IPS-11a (cell line): ENCODE data around the gene DHX57.

Source experiments
- H3K4me3 ChIP-seq: one replicate; pipeline ENCODE4 v1.5.1; 2013; ENCODE audit warnings: low read depth, low read length, control low read depth

The DHX57 gene

DNA sequence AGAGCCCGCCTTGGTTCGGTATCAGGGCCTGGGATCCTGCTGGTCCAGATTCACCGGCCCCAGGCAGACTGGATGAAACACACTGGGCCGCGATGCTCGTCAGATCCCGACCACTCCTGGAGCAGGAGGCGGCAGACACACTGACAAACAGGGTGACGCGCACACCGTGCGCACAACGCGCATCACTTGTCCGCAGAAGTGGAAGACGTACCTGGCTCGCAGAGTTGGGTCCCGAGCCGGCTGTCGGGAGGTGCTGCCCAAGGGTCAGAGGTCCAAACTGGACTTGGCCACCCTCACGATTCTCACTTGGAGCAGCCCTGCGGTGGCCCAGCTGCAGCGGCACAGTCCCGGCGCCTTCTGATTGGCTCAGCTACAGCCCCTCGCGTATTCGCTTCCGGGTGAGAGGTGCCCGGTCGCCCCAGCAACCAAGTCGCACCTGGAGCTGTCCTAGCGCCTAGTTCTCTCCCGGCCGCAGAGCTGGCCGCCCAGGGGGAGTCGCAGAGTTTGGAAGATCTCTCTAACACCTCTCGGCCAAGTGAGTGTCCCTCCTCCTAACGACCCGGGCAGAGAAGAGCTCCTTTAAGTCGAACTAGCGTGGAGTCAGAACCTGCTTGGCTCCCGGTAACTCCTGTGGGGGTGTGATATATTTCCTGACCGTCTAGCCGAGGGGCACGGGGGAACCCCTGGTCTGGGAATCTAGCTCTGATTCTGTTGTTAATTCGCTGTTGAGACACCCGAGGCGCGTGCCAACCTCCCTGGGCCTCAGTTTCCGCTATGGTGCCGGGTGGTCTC is at the start of gene DHX57, which contains the start of gene MORN2:
TSS of gene DHX57 (minus strand) at position 359 of the 792 bp plus-strand sequence. CDS start 7,529 bp downstream, outside the sequence.
TSS of gene MORN2 (plus strand) at position 401 of the 792 bp plus-strand sequence.
- H3K4me3 ChIP-seq = peak within 1 kb of the TSS; percentile 99

- H3K4me3 ChIP-seq = no peak overlapping the region
Observed at GRCh38 chr2:38922902-38923301, 47.2 kb upstream of the DHX57 start.

DNA sequence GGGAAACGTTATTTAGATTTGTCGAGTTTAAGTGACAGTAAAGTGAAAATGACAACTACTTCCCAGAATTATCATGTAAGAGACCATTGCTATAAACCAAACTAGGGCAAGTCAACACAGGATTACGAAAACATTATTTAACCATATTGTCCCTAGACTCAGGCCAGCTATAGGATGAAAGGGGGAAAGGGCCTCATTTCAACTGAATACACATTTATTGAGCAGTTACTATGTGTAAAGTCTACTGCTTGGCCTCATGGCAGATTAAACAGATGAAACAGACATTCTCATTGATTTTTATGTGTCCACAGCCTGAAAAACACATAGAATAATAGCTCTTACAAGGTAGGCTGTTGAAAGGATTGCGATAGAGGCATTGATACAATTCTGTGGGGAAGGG is 46.7 kb upstream of the DHX57 start:
- H3K4me3 ChIP-seq = no peak overlapping the region

DNA sequence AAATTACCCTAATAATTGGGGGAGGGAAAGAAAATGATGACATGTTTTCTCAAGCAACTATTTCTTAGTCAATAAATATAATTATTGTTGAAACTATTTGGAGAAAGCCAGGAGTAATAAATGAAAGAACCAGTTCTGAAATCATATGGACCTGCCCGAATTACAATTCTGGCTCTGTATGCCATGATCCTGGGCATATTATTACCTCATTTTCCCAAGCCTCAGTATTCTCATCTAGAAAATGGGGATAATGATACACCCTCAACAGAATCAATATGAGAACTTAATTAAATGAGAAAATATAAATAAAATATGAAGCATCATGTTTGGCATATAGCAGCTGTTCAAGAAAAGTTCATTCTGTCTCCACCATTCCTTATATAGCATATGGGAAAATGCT is 36.9 kb upstream of the DHX57 start:
- no peak overlapping the region for H3K4me3 ChIP-seq

DNA sequence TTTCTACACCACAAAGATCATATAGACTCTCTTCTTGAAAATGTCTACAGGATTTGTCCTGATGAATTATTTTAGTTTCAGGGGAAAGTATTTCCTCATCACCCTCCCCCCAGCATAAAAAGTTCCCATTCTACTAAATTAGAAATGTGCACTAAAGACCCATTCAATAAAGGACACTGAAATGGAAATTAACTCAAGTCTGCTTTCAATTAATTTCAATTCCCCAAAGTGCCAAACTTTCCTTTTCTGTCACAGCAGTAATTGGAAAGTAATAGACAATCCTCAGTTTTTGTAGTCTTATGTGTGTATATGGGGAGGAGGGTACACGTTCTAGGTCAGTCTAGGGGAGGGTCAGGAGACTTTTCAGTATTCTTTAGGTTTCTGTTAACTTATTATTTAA is 35.5 kb upstream of the DHX57 start:
- no peak overlapping the region for H3K4me3 ChIP-seq

DNA sequence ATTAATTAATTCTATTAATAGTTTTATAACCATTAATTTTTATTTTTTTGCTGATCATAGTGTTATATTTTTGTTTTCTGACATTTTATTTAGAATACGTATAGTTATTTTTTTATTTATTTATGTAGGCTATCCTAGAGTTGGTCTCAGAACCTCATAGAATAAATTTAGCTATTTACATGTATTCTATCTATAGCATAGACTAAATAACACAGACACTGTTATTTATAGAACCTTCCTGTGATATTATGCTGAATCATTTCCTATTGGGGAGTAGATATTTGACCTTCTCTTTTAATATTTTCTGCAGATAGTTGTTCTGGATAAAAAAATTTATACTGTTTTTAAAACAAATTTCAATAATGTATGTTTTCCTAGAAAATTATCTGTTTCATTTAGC is 34.1 kb upstream of the DHX57 start:
- H3K4me3 ChIP-seq = no peak overlapping the region

GRCh38 chr2:38907743-38908562 is 32.2 kb upstream of the DHX57 start:
- H3K4me3 ChIP-seq = no peak overlapping the region

DNA sequence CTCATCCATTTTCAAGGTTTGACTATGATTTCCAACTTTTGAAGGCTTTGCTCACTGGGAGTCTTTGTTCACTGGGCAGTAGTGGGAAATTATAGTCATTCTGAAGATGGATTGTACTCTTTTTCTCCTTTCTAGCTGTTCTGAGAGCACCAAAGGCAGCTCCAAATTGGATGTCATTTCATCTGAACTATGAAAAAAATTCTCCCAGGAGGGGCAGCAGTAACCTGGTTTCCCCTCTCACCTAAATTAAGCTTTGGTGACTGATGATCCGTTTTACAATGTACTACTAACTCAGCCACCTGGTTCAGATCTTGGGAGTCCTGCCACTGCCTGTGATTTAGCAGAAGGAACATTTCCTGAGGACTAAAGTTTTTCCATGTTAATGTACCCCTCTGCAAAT is 31.5 kb upstream of the DHX57 start:
- H3K4me3 ChIP-seq = no peak overlapping the region

DNA sequence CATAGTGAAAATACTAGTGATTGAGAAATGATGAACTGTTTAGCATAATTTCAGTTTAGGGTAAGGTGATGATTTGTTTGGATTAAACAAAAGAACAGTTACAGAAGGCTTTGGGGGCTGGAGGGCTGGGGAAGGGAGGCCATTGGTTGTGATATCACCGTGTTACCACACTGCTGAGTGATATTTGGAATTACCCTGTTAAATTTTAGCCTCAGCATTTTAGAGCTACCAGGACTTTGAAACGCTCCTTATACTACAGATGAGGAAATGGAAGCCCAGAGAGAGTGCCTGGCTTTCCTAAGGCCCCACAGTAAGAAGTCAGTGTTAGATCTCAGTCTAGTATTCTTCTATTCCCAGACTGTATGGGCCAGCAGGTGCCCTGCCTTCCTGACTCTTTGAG is 29.5 kb upstream of the DHX57 start:
- no peak overlapping the region for H3K4me3 ChIP-seq

DNA sequence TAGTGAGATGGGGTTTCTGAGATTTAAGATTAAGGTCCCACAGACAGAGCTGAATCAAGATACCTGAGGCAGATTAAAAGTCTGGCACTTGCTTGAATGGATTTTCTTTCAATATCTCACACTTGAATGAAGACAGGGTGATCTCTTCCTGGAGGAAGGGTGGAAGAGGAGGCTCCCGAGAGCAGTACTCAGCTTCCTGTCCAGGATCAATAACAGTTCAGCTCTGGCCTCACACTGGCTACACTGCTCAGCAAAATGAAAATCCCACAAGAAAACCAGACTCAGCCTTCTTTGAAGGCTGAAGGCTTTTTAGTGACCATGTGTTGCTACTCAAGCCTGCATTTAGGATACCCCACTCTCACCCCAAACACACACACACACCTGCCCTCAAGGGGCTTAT is 25.0 kb upstream of the DHX57 start:
- H3K4me3 ChIP-seq = no peak overlapping the region

GRCh38 chr2:38898256-38898655 is 22.5 kb upstream of the DHX57 start:
- no peak overlapping the region for H3K4me3 ChIP-seq

DNA sequence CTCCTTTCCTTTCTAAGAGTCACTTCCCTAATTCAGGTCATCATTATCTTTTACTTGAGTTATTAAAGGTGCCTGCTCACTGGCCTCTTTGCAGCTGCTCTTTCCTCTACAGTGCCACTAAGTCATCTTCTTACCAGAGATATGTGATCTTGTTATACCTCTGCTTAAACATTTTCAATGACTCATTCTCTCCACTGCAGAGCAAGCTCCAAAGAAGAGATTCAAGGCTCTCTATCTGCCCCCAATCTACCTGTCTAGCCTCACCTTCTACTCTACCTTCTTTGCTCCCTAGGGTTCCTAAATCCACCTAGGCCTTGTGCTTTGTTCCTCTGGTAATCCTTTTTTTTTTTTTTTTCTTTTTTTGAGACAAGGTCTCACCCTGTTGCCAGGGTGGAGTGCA is 17.1 kb upstream of the DHX57 start:
- no peak overlapping the region for H3K4me3 ChIP-seq

DNA sequence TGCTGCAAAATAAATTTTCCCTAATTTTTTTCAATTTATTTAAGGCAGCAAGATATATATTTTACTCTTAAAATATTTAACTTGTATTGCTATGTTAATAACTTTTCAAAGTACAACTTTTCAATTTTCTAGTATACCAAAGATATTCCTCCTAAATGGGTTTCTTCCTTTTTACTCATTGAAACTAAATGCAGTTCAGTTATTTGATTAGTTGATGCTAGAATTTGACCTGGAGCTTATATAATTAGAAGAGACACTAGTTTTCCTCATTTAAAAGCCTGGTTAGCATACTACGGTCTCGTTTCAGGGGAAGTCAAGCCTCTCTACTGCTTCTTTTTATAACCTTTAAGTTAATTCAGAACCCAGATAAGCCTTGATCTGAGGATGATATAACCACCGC is 13.8 kb upstream of the DHX57 start, which contains the start of gene ARHGEF33:
TSS of gene ARHGEF33 (plus strand) at position 301 of the 400 bp plus-strand sequence. CDS start 29,573 bp downstream, outside the sequence.
- H3K4me3 ChIP-seq = no peak within 1 kb of the TSS

DNA sequence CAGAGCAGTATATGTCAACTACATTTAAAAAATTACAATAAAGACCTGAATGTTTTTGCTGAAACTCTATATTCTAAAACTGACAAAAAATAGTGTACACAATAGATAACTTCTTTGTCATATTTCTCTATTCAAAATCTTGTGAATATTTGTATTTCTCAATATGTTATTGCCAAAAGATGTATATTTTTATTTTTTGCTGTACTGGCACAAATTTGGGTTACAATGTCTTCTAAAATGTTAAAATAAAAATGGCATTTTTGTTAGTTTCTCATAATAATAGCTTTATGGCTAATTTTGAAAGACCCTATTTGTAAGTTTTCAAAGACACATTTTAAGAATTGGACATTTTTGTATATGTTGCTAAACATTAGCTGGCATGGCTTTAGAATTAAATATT is 13.3 kb upstream of the DHX57 start:
- no peak overlapping the region for H3K4me3 ChIP-seq

DNA sequence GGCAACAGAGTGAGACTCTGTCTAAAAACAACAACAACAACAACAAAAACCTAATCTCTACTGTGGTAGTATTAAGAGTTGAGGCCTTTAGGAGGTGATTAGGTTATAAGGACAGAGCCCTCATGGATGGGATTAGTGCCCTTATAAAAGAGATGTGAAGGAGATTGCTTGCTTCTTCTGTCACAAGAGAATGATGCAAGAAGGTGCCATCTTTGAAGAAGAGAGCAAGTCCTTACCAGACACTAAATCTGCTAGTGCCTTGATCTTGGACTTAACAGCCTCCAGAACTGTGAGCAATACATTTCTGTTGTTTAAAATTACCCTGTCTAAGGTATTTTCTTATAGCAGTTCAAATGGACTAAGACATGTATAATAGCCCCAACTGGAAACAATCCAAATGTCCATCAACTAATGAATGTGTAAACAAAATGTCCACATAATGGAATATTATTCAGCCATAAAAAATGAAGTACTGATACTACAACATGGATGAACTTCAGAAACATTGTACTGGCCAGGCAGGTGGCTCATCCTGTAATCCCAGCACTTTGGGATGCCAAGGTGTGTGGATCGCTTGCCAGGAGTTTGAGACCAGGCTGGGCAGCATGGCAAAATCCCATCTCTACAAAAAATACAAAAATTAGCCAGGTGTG is 12.3 kb upstream of the DHX57 start:
- H3K4me3 ChIP-seq = no peak overlapping the region

- no peak overlapping the region for H3K4me3 ChIP-seq
Observed at GRCh38 chr2:38887347-38887746, 11.6 kb upstream of the DHX57 start.

GRCh38 chr2:38886063-38886462 is 10.3 kb upstream of the DHX57 start:
- no peak overlapping the region for H3K4me3 ChIP-seq

DNA sequence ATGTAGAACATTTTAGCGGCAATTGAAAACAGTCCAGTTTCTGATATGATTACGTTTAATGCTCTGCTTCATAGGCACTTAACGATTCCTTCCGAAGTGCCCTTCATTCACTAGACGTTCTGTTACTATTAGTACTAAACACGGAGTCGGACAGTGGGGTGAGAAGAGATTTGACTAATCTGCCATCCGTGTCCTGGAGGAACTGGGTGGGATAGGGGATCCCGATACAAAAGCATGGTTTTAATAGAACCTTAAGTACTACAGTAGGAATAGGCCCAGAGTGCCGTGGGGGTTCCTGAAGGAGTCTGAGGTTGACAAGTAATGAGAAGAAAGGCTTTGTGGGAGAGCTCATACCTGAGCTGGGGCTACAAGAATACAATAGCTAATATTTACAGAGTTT is 673 bp upstream of the DHX57 start:
- H3K4me3 ChIP-seq = peak overlapping the region; percentile 99

DNA sequence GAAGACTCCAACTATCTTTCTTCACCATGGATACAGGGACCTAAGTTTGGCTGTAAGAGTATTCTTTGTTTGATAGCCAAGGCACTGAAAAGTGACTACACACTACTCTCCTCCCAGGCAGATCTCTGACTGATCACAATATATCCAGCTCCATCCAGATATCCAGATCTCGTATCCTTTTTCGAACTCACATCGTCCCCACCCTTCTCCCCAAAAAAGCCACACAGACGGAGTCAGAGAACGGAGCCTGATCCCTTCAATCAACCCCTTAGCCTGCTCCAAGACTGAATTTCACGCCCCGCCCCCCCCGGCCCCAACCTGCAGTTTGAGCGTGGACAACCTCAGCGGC is 533 bp downstream of the DHX57 start:
- H3K4me3 ChIP-seq = peak overlapping the region; percentile 99

GRCh38 chr2:38873763-38874162 is 2.0 kb downstream of the DHX57 start:
- no peak overlapping the region for H3K4me3 ChIP-seq

GRCh38 chr2:38871432-38871831 is 4.3 kb downstream of the DHX57 start:
- H3K4me3 ChIP-seq = no peak overlapping the region
